DMS53 (cell line): ENCODE results near the gene GPC5.
A peak's percentile ranks its signal among the peaks of the same experiment; 100 is the strongest.
"Not testable (repeated sequence)": the region's sequence is repeated elsewhere in the genome, so short reads cannot be mapped to it uniquely, and the experiment has no call there.

Experiments
- DNase-seq: peaks from one replicate; lab custom pipeline; 2025; lab: John Stamatoyannopoulos, UW

GPC5 gene

DNA sequence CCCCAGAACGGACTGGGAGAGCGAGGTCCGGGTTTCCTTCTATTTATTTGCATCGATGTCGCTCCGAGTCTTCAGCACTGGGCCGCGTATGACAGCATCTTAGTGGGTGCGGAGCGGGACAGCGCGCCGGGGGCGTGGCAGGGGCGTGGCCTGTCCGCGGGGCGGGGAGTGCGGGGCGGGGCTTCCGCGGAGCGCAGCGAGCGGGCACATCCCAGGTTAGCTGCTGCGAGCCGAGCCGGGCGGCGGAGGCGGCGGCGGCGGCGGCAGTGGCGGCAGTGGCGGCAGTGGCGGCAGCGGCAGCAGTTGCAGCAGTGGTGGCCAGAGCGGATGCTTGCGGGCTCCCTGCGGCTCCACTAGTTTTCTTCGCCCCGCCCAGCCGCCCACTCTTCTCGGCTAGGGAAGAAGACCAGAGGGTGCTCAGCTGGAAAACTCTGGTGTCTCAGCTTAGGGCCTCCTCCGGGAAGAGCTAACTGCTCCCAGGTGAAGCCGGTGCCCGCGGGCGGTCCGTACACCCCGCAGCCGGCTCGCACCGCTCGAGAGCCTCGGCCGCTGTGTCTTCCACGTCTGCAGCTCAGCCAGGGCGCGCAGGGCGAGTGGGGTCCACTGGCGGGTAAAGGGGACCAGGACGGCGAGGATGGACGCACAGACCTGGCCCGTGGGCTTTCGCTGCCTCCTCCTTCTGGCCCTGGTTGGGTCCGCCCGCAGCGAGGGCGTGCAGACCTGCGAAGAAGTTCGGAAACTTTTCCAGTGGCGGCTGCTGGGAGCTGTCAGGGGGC lies at the start of gene GPC5:
TSS of gene GPC5 (plus strand) at position 209 of the 776 bp plus-strand sequence.
- DNase-seq = peak; percentile 64

DNA sequence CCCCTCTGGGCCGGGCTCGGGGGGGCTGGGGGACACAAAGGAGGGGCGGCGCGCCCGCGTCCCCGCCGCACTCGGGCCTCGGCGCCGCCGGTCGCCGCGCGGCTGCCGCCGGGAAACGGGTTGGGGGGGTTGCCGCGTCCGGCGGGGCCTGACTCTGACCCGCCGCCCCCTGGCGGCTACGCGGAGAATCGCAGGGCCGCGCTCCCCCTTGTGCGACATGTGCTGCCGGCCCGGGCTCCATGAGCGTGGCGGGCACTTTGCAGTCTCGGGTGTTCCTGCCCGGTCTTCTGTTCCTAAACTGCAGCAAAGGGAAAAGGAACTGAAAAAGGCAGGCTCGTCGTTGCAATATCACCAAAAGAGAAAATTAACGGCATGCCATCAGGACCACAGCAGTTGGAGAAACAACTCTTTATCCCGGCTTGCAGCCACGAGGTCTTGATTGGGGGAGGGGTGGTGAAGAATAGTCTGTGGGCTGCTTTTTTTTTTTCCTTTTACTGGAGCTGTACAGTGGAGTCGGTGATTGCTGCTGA lies 49.5 kb upstream of the GPC5 start:
- DNase-seq = peak; percentile 78

DNA sequence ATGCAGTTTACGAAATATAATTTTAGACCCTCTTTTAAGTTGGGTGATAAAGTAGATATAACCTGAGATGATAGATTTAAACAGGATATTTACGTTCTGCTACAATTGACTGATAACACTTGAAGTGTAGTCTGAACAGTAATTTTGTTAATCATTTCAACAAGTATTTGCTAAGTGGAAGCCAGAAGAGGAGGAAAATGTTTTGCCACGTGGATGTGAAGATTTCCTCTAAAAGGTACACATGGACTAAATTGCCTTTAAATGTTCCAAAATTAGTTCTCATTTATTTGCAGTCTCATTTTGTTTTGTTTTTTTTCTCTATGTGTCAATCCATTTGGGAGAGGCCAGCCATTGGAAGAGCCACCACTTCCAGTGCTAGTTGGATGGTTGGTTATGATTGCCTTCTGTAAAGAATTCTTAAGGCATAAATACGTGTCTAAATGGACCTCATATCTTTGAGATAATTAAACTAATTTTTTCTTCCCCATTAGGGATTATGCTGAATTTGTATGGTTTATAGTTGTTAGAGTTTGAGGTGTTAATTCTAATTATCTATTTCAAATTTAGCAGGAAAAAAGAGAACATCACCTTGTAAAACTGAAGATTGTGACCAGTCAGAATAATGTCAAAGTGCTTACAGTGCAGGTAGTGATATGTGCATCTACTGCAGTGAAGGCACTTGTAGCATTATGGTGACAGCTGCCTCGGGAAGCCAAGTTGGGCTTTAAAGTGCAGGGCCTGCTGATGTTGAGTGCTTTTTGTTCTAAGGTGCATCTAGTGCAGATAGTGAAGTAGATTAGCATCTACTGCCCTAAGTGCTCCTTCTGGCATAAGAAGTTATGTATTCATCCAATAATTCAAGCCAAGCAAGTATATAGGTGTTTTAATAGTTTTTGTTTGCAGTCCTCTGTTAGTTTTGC lies 48.2 kb upstream of the GPC5 start:
- peak; percentile 0 for DNase-seq

DNA sequence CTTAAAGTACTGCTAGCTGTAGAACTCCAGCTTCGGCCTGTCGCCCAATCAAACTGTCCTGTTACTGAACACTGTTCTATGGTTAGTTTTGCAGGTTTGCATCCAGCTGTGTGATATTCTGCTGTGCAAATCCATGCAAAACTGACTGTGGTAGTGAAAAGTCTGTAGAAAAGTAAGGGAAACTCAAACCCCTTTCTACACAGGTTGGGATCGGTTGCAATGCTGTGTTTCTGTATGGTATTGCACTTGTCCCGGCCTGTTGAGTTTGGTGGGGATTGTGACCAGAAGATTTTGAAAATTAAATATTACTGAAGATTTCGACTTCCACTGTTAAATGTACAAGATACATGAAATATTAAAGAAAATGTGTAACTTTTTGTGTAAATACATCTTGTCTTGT lies 47.3 kb upstream of the GPC5 start:
- DNase-seq = no peak

DNA sequence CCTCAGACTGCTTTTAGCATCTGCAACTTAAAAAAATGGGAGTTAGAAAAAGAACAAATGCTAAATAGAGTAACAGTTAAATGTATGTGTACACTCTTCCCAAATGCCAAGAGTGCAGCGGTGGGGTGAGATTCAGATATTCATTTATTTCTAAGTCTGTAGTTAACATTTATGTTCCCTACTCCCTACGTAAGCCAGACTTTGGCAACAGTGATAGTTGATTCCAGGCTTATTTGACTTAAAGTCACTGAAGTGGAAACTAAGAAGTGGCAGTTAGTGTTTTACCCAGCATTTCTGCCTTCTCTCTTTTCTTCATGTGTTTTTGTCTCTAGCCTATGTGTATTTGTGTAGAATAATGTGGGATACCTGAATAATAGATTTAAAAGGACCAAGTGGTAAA lies 46.4 kb upstream of the GPC5 start:
- no peak for DNase-seq

DNA sequence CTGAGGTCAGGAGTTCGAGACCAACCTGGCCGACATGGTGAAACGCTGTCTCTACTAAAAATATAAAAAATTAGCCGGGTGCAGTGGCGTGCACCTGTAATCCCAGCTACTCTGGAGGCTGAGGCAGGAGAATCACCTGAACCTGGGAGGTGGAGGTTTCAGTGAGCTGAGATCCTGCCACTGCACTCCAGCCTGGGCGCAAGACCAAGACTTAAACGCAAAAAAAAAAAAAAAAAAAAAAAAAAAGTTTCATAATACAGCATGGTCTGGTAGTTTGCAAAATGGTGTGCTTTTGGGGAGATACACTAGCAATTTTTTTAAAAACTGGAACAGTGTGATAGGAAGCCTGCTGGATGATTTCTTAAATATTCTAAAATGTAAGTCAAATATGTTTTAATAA lies 45.5 kb upstream of the GPC5 start:
- not testable (repeated sequence) for DNase-seq

DNA sequence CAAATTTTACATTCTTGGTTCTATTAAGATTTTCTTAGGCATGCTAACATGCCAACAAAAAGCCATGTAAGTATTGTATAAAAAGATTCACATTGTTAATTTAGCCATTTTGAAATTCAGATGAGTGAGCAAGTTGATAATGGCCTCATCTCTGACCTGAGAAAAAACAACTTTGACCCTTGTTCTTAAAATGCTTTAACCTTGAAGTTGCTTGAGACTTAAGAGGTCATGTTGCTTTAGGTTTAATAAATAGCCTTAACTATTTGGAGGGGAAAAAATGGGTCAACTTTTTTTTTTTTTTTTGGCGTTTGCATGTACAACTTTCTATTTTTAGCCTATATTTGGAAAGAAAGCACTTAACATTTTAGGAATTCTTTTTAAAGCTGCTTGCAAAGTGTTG lies 44.9 kb upstream of the GPC5 start:
- DNase-seq = no peak

DNA sequence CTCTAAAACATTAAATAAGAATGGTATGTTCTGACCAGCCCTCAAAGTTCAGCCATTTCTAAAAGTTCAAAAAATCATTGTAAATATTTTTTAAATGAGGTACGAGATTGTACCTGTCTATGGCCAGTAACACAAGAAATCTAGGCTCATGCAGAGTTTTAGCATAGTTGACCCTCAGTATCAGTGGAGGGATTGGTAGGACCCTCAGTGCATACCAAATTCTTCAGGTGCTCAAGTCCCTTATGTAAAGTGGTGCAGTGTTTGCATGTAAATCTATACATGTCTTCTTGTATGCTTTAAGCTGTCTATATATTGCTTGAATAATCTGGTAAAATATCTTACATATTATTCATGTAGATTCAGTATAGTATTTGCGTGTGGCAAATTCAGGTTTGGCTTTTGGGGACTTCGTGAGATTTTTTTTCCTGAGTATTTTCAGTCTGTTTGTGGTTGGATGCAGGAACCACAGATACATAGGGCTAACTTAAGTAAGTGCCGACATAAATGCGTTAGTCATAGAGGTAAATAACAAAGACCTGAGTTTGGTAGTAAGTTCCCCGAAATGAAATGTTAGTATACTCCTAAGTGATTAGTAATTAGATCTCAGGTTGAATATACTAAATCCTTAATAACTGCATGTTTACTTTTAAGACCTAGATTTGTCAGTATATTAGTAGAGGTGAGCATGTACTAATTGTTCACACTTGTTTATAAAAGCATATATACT lies 43.2 kb upstream of the GPC5 start:
- DNase-seq = no peak

DNA sequence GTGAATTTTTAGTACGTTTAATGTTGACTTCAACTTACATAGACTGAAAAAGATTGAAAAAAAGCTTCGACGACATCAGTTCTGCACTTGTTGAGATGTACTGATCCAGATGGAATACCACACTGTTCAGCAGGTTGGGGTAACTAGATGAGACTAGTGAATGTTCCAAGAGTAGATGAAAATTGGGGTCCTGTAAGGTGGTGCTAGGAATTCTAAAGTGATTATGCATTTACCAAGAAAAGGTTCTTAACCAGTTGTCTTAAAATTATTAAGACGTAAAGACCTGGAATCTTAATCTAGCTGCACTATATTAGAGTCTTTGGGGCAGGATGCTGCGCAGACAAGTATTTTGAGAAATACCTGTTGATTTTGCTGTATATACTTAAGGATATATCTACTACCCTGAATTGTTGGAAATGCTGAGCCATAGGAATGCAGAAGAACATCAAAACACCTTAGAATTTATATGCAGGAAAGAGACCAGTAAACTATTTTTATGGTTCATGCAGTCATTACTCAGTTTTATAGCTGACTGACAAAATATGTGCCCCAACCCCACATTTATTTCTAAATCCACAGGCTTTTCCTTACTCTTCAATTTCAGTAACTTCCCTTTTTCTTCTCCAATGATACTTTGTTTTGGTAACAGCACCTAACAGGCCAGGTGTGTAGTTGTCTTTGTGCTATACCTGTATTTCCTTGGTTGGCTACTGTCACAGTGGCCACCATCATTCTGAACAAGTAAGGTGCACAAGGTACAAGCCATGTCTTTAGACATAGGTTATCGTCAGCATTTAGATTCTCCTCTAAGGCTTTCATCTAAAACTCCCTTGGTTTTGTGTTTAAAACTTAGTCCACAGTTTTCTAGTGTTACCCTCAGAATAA lies 42.4 kb upstream of the GPC5 start:
- DNase-seq = peak; percentile 4

DNA sequence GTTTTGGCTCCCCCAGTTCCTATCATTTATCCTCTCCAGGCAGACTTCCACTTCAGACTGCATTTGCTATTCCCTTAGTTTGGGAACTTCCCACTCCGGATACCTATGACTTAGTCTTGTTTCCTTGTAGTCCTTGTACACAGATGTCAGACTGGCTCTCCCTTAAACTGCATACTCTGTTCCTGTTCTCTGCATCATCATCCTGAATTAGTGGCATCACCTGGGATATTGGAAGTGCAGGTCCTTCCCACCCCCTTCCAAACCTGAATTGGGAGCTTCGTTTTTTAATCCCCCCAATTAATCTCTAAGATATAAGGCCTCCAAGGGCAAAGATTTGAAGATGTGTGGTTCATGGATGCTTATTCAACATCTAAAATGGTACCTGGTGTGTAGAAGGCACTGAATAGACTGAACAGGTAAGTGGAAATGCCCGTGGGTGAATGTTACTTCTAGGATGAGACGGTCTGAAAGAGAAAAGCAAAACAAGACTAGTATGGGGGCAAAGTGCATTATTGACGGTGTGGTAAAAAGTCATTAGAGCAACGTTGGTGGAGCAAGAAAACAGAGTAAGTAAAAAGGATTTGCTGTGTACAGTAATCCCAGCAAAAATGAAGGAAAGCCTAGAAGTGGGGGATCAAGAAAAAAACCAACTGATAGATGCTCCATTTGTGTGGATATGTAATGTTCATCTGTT lies 41.4 kb upstream of the GPC5 start:
- DNase-seq = no peak

DNA sequence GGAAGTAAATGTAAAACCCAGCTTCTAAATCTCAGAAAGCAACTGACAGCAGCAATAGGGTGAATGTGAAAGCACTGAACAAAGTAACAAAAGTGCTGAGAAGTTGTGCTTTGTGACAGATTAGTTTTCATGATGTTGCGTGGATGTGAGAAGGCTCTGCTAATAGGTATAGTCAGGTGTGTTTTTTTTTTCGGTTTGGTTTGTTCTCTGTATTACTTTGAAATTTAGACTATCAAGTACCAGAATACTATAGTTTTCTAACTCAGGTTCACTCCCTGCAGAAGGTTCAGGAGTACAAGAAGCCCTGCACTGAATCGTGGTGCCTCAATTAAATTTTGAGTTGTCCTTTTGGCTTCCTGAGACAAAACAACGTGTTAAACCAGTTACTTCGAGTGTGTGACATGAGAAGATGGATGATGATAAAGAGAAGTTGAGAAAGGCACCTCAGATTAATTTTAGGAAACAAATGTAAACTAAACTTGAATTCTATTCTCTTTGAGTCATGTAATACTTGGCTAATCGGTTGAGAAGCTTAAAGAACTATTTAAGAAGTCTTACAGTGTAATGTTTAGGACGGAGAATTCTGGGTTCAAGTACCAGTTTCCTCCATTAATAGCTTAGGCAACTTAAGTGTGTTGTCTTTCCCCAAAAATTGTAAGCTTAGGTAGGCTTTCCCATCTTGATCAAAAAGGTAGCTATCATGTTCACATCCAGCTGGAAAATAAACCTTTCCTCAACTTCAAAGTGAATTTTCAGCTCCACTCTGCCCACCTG lies 40.6 kb upstream of the GPC5 start:
- peak; percentile 10 for DNase-seq

DNA sequence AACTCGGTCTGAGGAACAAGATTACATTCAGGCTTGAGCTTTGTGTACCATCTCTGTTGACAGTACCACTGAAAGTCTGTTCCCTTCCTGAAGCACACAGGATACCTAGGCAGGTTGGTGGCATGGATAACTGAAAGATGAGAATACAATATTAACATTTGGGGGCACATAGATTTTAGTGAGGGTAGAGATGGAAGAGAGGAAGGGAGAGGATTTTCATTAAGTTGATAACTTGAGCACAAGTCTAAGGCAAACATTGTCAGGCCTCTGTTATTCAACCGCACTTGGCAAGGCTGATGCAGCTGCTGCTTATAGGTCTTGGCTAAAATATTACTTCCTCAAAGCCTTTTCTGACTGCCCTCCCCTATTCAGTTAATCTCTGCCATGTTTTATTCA lies 40.0 kb upstream of the GPC5 start:
- peak; percentile 23 for DNase-seq

DNA sequence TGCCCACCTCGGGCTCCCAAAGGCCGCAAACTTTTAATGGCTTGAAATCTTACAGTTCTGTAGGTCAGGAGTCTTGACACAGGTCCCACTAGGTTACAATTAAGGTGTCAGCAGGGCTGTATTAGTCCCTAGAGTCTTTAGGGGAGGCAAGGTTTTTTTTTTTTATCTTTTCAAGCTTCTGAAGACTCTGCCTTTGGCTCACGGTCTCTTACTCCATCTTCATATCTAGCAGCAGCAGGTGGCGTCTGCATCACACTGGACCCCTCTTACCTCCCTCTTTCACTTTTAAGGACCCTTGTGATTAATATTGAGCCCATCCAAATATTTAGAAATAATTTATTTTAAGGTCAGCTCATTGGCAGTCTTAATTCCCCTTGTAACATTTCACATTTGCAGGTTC lies 39.3 kb upstream of the GPC5 start:
- DNase-seq = peak; percentile 1

DNA sequence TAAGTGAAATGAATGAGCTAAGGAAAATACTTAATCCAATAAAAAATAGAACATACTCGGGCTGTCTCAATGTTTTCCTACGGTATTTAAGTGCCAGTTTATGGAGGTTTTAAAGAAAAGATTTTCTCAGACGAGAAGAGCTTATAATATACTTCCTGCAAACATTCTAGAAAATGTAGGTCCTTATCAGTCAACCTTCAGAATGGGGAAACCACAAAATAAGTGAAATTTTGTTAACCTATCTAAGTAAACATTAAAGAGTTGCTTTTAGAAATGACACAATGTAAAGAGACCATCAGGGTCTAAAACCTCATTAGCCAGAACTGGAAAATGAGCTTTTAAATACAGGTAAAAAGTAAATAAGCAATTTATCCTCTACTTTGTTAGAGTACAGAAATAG lies 38.8 kb upstream of the GPC5 start:
- no peak for DNase-seq

DNA sequence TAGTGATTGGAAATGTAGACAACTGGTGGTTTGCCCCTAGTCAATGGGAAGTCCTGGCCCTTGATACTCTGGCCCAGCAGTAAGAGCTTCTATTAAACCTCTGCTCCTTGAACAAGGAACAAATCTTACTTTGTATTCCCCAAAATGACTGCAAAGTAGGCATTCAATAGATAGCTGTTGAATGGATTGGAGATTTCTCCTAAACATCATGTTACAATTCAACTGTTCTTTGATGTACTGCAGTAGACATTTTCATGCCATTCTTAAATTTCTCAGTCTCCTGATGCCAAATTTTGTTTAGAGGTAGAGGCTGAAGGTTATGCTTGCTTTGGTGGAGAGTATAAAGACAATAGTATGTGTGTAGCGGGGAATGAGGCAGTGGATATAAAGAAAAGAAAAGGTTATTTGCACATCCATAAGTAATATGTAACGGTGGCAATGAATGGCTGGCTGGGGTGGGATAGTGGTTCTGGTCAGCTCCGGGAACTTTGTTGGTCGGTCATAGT lies 38.1 kb upstream of the GPC5 start:
- no peak for DNase-seq

DNA sequence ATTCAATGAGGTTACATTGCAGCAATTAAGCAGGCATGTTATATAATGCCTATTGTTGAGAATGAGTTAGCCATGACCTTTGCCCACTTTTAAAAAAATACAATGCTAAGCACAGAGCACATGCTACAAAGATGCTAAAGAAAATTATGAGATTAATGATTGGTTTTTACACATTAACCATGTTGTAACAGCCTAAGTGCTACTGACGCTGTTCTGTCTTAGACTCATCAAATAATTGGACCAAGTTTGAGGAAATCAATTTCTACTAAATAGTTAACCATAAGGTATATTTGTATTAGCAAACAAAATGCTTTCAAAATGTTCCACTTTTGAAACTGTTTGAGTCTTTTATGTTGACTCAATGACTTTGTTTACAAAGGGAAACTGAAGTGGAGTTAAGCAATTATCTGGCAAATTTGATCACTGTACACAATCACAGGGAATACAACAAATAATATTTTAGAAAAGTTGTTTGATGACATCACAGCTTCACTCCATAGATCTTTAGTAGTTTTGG lies 36.6 kb upstream of the GPC5 start:
- peak; percentile 42 for DNase-seq

DNA sequence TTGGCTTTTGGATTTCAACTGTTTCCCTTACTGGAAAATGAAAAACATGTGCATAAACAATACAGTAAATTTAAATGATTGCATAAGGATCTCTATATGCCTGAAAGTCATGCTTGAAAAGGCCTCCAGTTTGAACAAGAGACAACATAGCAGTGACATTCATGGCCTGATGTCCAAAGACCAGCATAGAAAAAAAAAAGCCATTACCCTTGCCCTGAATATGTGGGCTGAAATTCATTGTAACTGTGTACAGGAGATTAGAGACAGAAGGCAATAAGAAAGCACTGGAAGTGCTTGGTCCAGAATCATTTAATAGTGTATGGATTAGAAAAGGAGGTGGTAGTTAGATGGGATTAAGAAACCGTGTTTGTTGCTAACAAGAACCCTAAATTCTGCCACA lies 35.5 kb upstream of the GPC5 start:
- no peak for DNase-seq

DNA sequence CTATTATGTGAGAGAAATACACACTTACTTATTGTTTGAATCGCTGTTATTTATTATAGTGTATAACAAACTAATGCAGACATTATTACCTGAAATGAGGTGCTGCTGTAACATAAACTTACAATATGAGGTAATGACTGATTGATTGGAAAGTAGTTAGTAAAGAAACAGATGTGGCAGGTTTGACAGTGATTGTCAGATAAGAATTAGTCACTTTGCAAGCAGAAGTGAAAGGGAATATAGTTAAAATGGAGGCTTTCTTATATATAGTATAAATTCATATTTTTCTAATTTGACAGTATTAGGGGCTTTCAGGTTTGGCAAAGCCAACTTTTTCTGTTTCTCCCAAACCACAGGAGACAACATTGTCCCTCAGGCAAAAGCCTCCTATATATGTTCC lies 30.3 kb upstream of the GPC5 start:
- DNase-seq = no peak

DNA sequence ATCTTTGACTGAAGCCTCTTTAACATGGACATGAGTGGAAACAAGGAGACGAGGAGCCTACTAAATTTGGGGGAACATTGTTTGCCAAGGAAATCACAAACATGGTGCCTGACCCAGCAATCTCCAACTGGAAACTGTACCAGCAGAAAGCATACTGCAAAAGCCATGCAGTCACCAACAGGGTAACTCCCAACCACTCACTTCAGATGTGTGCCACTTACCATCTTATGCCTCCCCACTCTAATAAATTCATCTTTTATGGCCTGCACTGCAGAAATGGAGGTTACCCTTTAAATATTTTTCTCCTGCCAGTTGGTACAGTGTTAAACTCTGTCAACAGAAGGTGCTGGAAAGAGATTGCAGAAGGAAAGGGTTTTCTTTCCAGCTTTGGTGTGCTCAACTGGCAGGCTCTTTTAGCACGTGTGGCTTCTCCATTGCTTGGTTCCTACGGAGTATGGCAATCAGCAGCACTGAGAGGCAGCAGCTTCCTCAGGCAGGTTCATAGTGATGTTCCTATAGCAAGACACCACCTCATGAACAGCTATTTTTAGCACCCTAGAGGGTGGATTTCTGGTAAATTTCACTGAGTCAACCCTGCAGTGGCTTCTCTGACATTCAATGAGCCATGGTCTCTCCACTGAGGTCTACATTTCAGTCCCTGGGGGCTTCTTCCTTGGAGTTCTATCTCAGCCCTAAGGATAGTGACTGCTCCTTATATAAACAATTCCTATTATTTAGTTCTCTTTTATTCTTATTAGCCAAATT lies 29.6 kb upstream of the GPC5 start:
- DNase-seq = no peak
